ENCODE measurements around the gene ADGRL4. TPM values are rescaled to one million over a fixed set of nuclear protein-coding genes. Genes with fewer than 3 reads are reported as not detected.
"Not testable (repeated sequence)": the region's sequence is repeated elsewhere in the genome, so short reads cannot be mapped to it uniquely, and the experiment has no call there.

The ADGRL4 gene
- total RNA-seq, 4 donors from 2014 or later = 13.4 to 31.9 (median 14.0) TPM

- in situ Hi-C loops (cut with MboI; ENCODE audit: low sequenced_read_pairs in 4 of 4) = no loop called here
- Histone ChIP-seq H3K9me3 (no peaks in the 10 kb centered on the region), H3K36me3 (no peaks in the 10 kb centered on the region), H3K4me1 (no peaks in the 10 kb centered on the region), H3K27ac (no peak overlapping the region), H3K27me3 (no peaks in the 10 kb centered on the region), H3K4me3 (no peak overlapping the region)
- TF ChIP-seq, protein P1, sequence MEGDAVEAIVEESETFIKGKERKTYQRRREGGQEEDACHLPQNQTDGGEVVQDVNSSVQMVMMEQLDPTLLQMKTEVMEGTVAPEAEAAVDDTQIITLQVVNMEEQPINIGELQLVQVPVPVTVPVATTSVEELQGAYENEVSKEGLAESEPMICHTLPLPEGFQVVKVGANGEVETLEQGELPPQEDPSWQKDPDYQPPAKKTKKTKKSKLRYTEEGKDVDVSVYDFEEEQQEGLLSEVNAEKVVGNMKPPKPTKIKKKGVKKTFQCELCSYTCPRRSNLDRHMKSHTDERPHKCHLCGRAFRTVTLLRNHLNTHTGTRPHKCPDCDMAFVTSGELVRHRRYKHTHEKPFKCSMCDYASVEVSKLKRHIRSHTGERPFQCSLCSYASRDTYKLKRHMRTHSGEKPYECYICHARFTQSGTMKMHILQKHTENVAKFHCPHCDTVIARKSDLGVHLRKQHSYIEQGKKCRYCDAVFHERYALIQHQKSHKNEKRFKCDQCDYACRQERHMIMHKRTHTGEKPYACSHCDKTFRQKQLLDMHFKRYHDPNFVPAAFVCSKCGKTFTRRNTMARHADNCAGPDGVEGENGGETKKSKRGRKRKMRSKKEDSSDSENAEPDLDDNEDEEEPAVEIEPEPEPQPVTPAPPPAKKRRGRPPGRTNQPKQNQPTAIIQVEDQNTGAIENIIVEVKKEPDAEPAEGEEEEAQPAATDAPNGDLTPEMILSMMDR (IDR thresholded peaks at IDR 0.05 in 4 of 5, conservative IDR thresholded peaks at IDR 0.05 in 1 of 5) = no peak
- TF ChIP-seq POLR2A (IDR thresholded peaks at IDR 0.05) = no peak
- intact Hi-C loops (cut with DNase I; ENCODE audit: low total_unique reads) = no loop called here
- ATAC-seq = no peak
- no peak for DNase-seq
These were observed 9.7 kb downstream of the ADGRL4 start for GRCh38 chr1:78996791-78997190.

- DNase-seq (no peak), ATAC-seq (no peak)
These were observed 19.5 kb downstream of the ADGRL4 start for GRCh38 chr1:78987042-78987441.

GRCh38 chr1:78980511-78980910, 26.0 kb downstream of the ADGRL4 start:
- H3K27ac ChIP-seq = no peak overlapping the region
- H3K4me3 ChIP-seq = no peak overlapping the region
- DNase-seq = no peak
- H3K27me3 ChIP-seq = no peaks in the 10 kb centered on the region
- intact Hi-C loops (cut with DNase I; ENCODE audit: low total_unique reads) = no loop called here
- no peak for ATAC-seq
- in situ Hi-C loops (cut with MboI; ENCODE audit: low sequenced_read_pairs in 4 of 4) = no loop called here
- no peaks in the 10 kb centered on the region for H3K4me1 ChIP-seq
- no peaks in the 10 kb centered on the region for H3K9me3 ChIP-seq
- H3K36me3 ChIP-seq = no peaks in the 10 kb centered on the region
- TF ChIP-seq, protein P1 (IDR thresholded peaks at IDR 0.05 in 4 of 5, conservative IDR thresholded peaks at IDR 0.05 in 1 of 5) = no peak
- TF ChIP-seq POLR2A (IDR thresholded peaks at IDR 0.05) = no peak

More at GRCh38 chr1:78987042-78987441, 19.5 kb downstream of the ADGRL4 start:
- in situ Hi-C loops (cut with MboI; ENCODE audit: low sequenced_read_pairs in 4 of 4) = no loop called here
- no peaks in the 10 kb centered on the region for H3K9me3 ChIP-seq
- H3K4me3 ChIP-seq = no peak overlapping the region
- intact Hi-C loops (cut with DNase I; ENCODE audit: low total_unique reads) = no loop called here
- TF ChIP-seq, protein P1 (IDR thresholded peaks at IDR 0.05 in 4 of 5, conservative IDR thresholded peaks at IDR 0.05 in 1 of 5) = no peak
- H3K4me1 ChIP-seq = no peaks in the 10 kb centered on the region
- H3K27ac ChIP-seq = no peak overlapping the region
- H3K36me3 ChIP-seq = no peaks in the 10 kb centered on the region
- H3K27me3 ChIP-seq = no peaks in the 10 kb centered on the region

- TF ChIP-seq, protein P1 (IDR thresholded peaks at IDR 0.05 in 4 of 5, conservative IDR thresholded peaks at IDR 0.05 in 1 of 5) = no peak
- no peak for TF ChIP-seq POLR2A (IDR thresholded peaks at IDR 0.05)
- in situ Hi-C loops (cut with MboI; ENCODE audit: low sequenced_read_pairs in 4 of 4) (no loop called here), intact Hi-C loops (cut with DNase I; ENCODE audit: low total_unique reads) (no loop called here)
- Histone ChIP-seq H3K4me1 (no peaks in the 10 kb centered on the region), H3K27ac (no peak overlapping the region), H3K27me3 (no peaks in the 10 kb centered on the region), H3K4me3 (no peak overlapping the region), H3K36me3 (no peaks in the 10 kb centered on the region), H3K9me3 (no peaks in the 10 kb centered on the region)
- DNase-seq = no peak
- no peak for ATAC-seq
These were observed 33.8 kb downstream of the ADGRL4 start for GRCh38 chr1:78972723-78973122.

DNA sequence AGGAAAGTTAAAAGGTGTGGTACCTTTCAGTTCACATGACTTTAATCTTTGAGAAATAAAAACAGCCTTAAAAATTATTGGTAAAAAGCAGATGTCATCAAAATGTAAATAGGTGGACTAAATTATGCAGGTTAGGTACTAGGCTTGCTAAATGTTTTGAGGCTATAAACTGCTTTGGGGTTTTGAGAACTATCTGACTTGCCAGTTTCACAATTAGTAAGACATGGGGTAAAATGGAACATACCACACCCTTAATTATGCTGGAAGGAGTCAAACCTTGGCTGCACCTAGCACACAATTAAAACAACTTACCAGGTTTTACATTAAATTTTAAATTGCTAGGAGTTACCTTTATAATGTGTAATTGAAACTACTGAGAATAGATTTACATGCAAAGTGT, 39.4 kb downstream of the ADGRL4 start:
- H3K36me3 ChIP-seq; H3K27ac ChIP-seq; H3K27me3 ChIP-seq; DNase-seq; ATAC-seq; H3K9me3 ChIP-seq; H3K4me3 ChIP-seq; in situ Hi-C loops (cut with MboI; ENCODE audit: low sequenced_read_pairs in 4 of 4); intact Hi-C loops (cut with DNase I; ENCODE audit: low total_unique reads); H3K4me1 ChIP-seq: not testable (repeated sequence)
